SK-N-SH (cell line): Measurements from ENCODE around the gene NTRK3. TPM values are rescaled to one million over a fixed set of nuclear protein-coding genes. Genes with fewer than 3 reads are reported as not detected.

Source experiments
- CTCF ChIA-PET: fragments of 300-600, 350-600 bp; formaldehyde crosslinking; extraction: SDS; loops from one replicate; lab custom pipeline; 2021; lab: Yijun Ruan, JAX
- POLR2A ChIA-PET: fragments of 350-600 bp; sonication (Branson Sonifier 250); formaldehyde crosslinking; extraction: SDS; loops from one replicate; lab custom pipeline; 2020; ENCODE audit warnings: antibody characterized with exemption, inconsistent platforms; lab: Yijun Ruan, JAX
- DNase-seq: peaks from one replicate; pipeline ENCODE4 v3.0.0; 2012
- H2AFZ ChIP-seq: fragments of 200-600 bp; sonication (generic); 2 replicates; pipeline ENCODE4 v1.8.1; 2016; ENCODE audit warnings: antibody characterized with exemption, mild to moderate bottlenecking, low read depth
- H3F3A ChIP-seq: fragments of 200-600 bp; sonication (generic); replicated peaks from 2 replicates; pipeline ENCODE3; 2016; ENCODE audit warnings: antibody characterized with exemption, mild to moderate bottlenecking; ENCODE audit not compliant: insufficient read depth
- H3K27ac ChIP-seq, 2 experiments: fragments of 200-500 bp in 1 of 2; fragments of 200-600 bp in 1 of 2; sonication (Bioruptor generic) in 1 of 2; sonication (generic), shearing (Covaris generic) in 1 of 2; 2 replicates each; pipeline versions ENCODE4 v1.5.1 to v1.6.1; 2014 to 2016; ENCODE audit warnings: low read depth in 2 of 2, inconsistent platforms in 1 of 2, low read length in 1 of 2, mild to moderate bottlenecking in 1 of 2, mixed read lengths in 1 of 2
- H3K27me3 ChIP-seq: fragments of 200-600 bp; sonication (generic), shearing (Covaris generic); 2 replicates; pipeline ENCODE4 v1.6.1; 2016; ENCODE audit warnings: mixed run types; ENCODE audit not compliant: insufficient read depth
- H3K36me3 ChIP-seq, 2 experiments: fragments of 200-500 bp in 1 of 2; fragments of 200-600 bp in 1 of 2; sonication (Bioruptor generic) in 1 of 2; sonication (generic) in 1 of 2; replicated peaks in 1 of 2; 2 replicates each; pipeline versions ENCODE3 to v1.5.1; 2014 to 2016; ENCODE audit warnings: low read length in 1 of 2, mild to moderate bottlenecking in 1 of 2; ENCODE audit not compliant: insufficient read depth in 2 of 2, control insufficient read depth in 1 of 2
- H3K4me1 ChIP-seq, 2 experiments: fragments of 200-500 bp in 1 of 2; fragments of 200-600 bp in 1 of 2; sonication (Bioruptor generic) in 1 of 2; sonication (generic), shearing (Covaris generic) in 1 of 2; 2 replicates each; pipeline versions ENCODE4 v1.5.1 to v1.6.1; 2014 to 2016; ENCODE audit warnings: low read depth in 1 of 2, low read length in 1 of 2, mixed run types in 1 of 2; ENCODE audit not compliant: insufficient read depth in 2 of 2, control insufficient read depth in 1 of 2
- H3K4me2 ChIP-seq: fragments of 200-600 bp; sonication (generic), shearing (Covaris generic); 2 replicates; pipeline ENCODE4 v1.6.1; 2017; ENCODE audit warnings: mixed run types
- H3K4me3 ChIP-seq, 2 experiments: fragments of 200-500 bp in 1 of 2; fragments of 200-600 bp in 1 of 2; sonication (Bioruptor generic) in 1 of 2; sonication (generic), shearing (Covaris generic) in 1 of 2; 2 replicates each; pipeline versions ENCODE4 v1.5.1 to v1.8.1; 2014 to 2016; ENCODE audit warnings: low read depth in 2 of 2, inconsistent platforms in 1 of 2, low read length in 1 of 2, mild to moderate bottlenecking in 1 of 2, mixed read lengths in 1 of 2, moderate library complexity in 1 of 2
- H3K79me2 ChIP-seq: fragments of 200-600 bp; sonication (generic); 2 replicates; pipeline ENCODE4 v1.8.1; 2017; ENCODE audit warnings: mild to moderate bottlenecking; ENCODE audit not compliant: insufficient read depth
- H3K9ac ChIP-seq: fragments of 200-600 bp; sonication (generic); 2 replicates; pipeline ENCODE4 v1.6.1; 2017; ENCODE audit warnings: mixed run types
- H3K9me2 ChIP-seq: fragments of 200-600 bp; sonication (generic); 2 replicates; pipeline ENCODE4 v1.6.1; 2017; ENCODE audit warnings: mixed run types
- H3K9me3 ChIP-seq: fragments of 200-600 bp; sonication (generic); 2 replicates; pipeline ENCODE4 v1.6.1; 2017; ENCODE audit warnings: mixed run types, mild to moderate bottlenecking, moderate library complexity
- H4K20me1 ChIP-seq: fragments of 200-600 bp; sonication (generic); 2 replicates; pipeline ENCODE4 v1.6.1; 2017; ENCODE audit warnings: mild to moderate bottlenecking, mixed run types; ENCODE audit not compliant: insufficient read depth
- ELF1 ChIP-seq: IDR thresholded peaks from 2 replicates; pipeline ENCODE4 v1.4.0; 2012
- EZH2phosphoT487 ChIP-seq: fragments of 200-600 bp; sonication (generic); IDR thresholded peaks from 2 replicates; pipeline ENCODE4 v1.6.1; 2017; ENCODE audit warnings: low read depth, mixed run types, mild to moderate bottlenecking, antibody characterized with exemption, moderate library complexity, borderline replicate concordance
- GABPA ChIP-seq: IDR thresholded peaks from 2 replicates; pipeline ENCODE4 v1.4.0; 2012; ENCODE audit warnings: low read depth, mild to moderate bottlenecking
- GATA2 ChIP-seq: sonication (generic); formaldehyde crosslinking; IDR thresholded peaks from 2 replicates; pipeline ENCODE4 v1.5.0; 2020; ENCODE audit warnings: mild to moderate bottlenecking, missing genetic modification reagents
- JUND ChIP-seq: IDR thresholded peaks from 2 replicates; pipeline ENCODE4 v1.4.0; 2012
- NRF1 ChIP-seq: IDR thresholded peaks from 2 replicates; pipeline ENCODE4 v1.6.1; 2012; ENCODE audit warnings: low read depth, mild to moderate bottlenecking, low read length
- POLR2AphosphoS5 ChIP-seq: IDR thresholded peaks from 2 replicates; pipeline ENCODE4 v1.6.1; 2012; ENCODE audit warnings: low read depth, low read length
- RAD21 ChIP-seq: IDR thresholded peaks from 2 replicates; pipeline ENCODE4 v1.6.1; 2012; ENCODE audit warnings: mild to moderate bottlenecking, low read length
- RCOR1 ChIP-seq: fragments of 150-350 bp; IDR thresholded peaks from 2 replicates; pipeline ENCODE4 v1.6.1; 2017; ENCODE audit warnings: antibody characterized with exemption, low read length
- RXRA ChIP-seq: IDR thresholded peaks from 2 replicates; pipeline ENCODE4 v1.4.0; 2012; ENCODE audit warnings: low read depth, mild to moderate bottlenecking, borderline replicate concordance
- TAF1 ChIP-seq: IDR thresholded peaks from 2 replicates; pipeline ENCODE4 v1.6.1; 2012; ENCODE audit warnings: low read depth, mild to moderate bottlenecking, low read length, moderate library complexity, borderline replicate concordance
- TEAD4 ChIP-seq: IDR thresholded peaks from 2 replicates; pipeline ENCODE4 v1.4.0; 2012; ENCODE audit warnings: mild to moderate bottlenecking, borderline replicate concordance; ENCODE audit not compliant: insufficient read depth
- WGBS: methylation state at CpG from one replicate; pipeline ENCODE4 v1.1.6; 2017; ENCODE audit warnings: low lambda C conversion rate; 5-methylcytosine and 5-hydroxymethylcytosine counted together
- polyA plus RNA-seq, 3 experiments: library from polyadenylated mRNA; depleted of rRNA; stranded (reverse); fragments of >200 nt; gene quantifications; 2 replicates each; pipeline ENCODE4 v1.2.3, GENCODE V29; 2012
- TF ChIP-seq, protein P1 (sequence below): IDR thresholded peaks from 2 replicates; pipeline ENCODE4 v1.6.1; 2012; ENCODE audit warnings: mild to moderate bottlenecking, low read depth, low read length, moderate library complexity
- TF ChIP-seq, protein P2 (sequence below): fragments of 200-600 bp; sonication (generic); IDR thresholded peaks from 2 replicates; pipeline ENCODE4 v1.6.1; 2017; ENCODE audit warnings: antibody characterized with exemption, mild to moderate bottlenecking, moderate library complexity
- TF ChIP-seq, protein P3 (sequence below): IDR thresholded peaks from 2 replicates; pipeline ENCODE4; 2012
- TF ChIP-seq, protein P4 (sequence below): IDR thresholded peaks from 2 replicates; pipeline ENCODE4 v1.4.0; 2012; ENCODE audit warnings: low read depth

Gene NTRK3
- polyA plus RNA-seq, 1 of the 3 experiments (the other 2 are of a cell fraction): 2.6 TPM

DNA sequence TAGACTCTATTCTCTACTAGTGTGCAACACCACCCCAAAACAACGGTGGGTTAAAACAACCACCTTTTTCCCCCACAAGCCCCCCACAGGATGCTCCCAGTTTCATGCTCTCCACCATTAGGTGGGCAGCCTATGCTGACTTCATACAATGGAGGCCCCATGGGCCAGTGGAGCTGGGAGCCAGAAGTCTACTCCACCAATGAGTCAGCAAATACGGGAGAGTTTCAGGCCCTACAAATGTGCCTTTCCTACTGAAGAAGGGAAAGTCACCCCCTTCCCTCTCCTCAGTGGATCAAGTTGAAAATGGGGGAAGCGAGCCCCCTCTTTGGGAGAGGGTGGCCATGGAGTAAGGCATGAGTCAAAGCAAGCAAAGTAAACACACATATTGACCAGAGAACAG, 278.6 kb downstream of the NTRK3 start:
- CTCF ChIA-PET: no interaction called here
- H3K9me2 ChIP-seq: no peaks in the 10 kb centered on the region
- H3K36me3 ChIP-seq: no peaks in the 10 kb centered on the region
- no peaks in the 10 kb centered on the region for H4K20me1 ChIP-seq
- no peak overlapping the region for H3K4me3 ChIP-seq
- 34% methylated on average over 3 of the region's 3 CpGs for WGBS
- no peaks in the 10 kb centered on the region for H3K4me1 ChIP-seq
- H3K9me3 ChIP-seq: no peaks in the 10 kb centered on the region
- H3K79me2 ChIP-seq: no peaks in the 10 kb centered on the region
- H3K9ac ChIP-seq: no peak overlapping the region
- TF ChIP-seq EZH2phosphoT487: no peak
- TF ChIP-seq RXRA: no peak
- TF ChIP-seq POLR2AphosphoS5: no peak
- TF ChIP-seq JUND: no peak
- TF ChIP-seq RCOR1: no peak
- TF ChIP-seq, protein P1, sequence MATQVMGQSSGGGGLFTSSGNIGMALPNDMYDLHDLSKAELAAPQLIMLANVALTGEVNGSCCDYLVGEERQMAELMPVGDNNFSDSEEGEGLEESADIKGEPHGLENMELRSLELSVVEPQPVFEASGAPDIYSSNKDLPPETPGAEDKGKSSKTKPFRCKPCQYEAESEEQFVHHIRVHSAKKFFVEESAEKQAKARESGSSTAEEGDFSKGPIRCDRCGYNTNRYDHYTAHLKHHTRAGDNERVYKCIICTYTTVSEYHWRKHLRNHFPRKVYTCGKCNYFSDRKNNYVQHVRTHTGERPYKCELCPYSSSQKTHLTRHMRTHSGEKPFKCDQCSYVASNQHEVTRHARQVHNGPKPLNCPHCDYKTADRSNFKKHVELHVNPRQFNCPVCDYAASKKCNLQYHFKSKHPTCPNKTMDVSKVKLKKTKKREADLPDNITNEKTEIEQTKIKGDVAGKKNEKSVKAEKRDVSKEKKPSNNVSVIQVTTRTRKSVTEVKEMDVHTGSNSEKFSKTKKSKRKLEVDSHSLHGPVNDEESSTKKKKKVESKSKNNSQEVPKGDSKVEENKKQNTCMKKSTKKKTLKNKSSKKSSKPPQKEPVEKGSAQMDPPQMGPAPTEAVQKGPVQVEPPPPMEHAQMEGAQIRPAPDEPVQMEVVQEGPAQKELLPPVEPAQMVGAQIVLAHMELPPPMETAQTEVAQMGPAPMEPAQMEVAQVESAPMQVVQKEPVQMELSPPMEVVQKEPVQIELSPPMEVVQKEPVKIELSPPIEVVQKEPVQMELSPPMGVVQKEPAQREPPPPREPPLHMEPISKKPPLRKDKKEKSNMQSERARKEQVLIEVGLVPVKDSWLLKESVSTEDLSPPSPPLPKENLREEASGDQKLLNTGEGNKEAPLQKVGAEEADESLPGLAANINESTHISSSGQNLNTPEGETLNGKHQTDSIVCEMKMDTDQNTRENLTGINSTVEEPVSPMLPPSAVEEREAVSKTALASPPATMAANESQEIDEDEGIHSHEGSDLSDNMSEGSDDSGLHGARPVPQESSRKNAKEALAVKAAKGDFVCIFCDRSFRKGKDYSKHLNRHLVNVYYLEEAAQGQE: no peak
- TF ChIP-seq NRF1: no peak
- no peak for TF ChIP-seq GATA2
- TF ChIP-seq GABPA: no peak
- no peak for TF ChIP-seq TEAD4
- TF ChIP-seq, protein P2, sequence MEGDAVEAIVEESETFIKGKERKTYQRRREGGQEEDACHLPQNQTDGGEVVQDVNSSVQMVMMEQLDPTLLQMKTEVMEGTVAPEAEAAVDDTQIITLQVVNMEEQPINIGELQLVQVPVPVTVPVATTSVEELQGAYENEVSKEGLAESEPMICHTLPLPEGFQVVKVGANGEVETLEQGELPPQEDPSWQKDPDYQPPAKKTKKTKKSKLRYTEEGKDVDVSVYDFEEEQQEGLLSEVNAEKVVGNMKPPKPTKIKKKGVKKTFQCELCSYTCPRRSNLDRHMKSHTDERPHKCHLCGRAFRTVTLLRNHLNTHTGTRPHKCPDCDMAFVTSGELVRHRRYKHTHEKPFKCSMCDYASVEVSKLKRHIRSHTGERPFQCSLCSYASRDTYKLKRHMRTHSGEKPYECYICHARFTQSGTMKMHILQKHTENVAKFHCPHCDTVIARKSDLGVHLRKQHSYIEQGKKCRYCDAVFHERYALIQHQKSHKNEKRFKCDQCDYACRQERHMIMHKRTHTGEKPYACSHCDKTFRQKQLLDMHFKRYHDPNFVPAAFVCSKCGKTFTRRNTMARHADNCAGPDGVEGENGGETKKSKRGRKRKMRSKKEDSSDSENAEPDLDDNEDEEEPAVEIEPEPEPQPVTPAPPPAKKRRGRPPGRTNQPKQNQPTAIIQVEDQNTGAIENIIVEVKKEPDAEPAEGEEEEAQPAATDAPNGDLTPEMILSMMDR: no peak
- TF ChIP-seq, protein P3, sequence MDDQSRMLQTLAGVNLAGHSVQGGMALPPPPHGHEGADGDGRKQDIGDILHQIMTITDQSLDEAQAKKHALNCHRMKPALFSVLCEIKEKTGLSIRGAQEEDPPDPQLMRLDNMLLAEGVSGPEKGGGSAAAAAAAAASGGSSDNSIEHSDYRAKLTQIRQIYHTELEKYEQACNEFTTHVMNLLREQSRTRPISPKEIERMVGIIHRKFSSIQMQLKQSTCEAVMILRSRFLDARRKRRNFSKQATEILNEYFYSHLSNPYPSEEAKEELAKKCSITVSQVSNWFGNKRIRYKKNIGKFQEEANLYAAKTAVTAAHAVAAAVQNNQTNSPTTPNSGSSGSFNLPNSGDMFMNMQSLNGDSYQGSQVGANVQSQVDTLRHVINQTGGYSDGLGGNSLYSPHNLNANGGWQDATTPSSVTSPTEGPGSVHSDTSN: no peak
- TF ChIP-seq RAD21: no peak
- TF ChIP-seq ELF1: no peak
- TF ChIP-seq TAF1: no peak
- TF ChIP-seq, protein P4, sequence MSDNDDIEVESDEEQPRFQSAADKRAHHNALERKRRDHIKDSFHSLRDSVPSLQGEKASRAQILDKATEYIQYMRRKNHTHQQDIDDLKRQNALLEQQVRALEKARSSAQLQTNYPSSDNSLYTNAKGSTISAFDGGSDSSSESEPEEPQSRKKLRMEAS: no peak
- TF ChIP-seq, all 33 proteins: peak for 0
- POLR2A ChIA-PET: no interaction called here
- H2AFZ ChIP-seq: no peak overlapping the region
- no peak overlapping the region for H3K4me2 ChIP-seq
- H3K27me3 ChIP-seq: no peaks in the 10 kb centered on the region
- H3K27ac ChIP-seq: no peak overlapping the region
- no peak for DNase-seq
- no peaks in the 10 kb centered on the region for H3F3A ChIP-seq
